AG04449 (cell line): Measurements from ENCODE around the gene CLGN.

Experiments
- CTCF ChIA-PET: fragments of 350-600 bp; formaldehyde crosslinking; extraction: SDS; loops from one replicate; lab custom pipeline; 2021; ENCODE audit warnings: antibody characterized with exemption; lab: Yijun Ruan, JAX
- POLR2A ChIA-PET: fragments of 400-600, 350-600 bp; formaldehyde crosslinking; extraction: SDS; loops from one replicate; lab custom pipeline; 2020; ENCODE audit warnings: antibody characterized with exemption, inconsistent platforms; lab: Yijun Ruan, JAX
- DNase-seq: peaks from one replicate; pipeline ENCODE4 v3.0.0-alpha.2; 2010; ENCODE audit warnings: low read depth, low spot score
- H3K4me3 ChIP-seq: 2 replicates; pipeline ENCODE4 v1.5.1; 2011; ENCODE audit warnings: low read depth, mild to moderate bottlenecking, control low read depth, low read length
- TF ChIP-seq, protein P1 (sequence below): IDR thresholded peaks from one replicate; pipeline ENCODE4 v1.5.1; 2011; ENCODE audit warnings: mild to moderate bottlenecking, moderate library complexity, low read length, control low read depth, inconsistent platforms; ENCODE audit not compliant: insufficient read depth; ENCODE audit errors: missing control alignments

CLGN gene

DNA sequence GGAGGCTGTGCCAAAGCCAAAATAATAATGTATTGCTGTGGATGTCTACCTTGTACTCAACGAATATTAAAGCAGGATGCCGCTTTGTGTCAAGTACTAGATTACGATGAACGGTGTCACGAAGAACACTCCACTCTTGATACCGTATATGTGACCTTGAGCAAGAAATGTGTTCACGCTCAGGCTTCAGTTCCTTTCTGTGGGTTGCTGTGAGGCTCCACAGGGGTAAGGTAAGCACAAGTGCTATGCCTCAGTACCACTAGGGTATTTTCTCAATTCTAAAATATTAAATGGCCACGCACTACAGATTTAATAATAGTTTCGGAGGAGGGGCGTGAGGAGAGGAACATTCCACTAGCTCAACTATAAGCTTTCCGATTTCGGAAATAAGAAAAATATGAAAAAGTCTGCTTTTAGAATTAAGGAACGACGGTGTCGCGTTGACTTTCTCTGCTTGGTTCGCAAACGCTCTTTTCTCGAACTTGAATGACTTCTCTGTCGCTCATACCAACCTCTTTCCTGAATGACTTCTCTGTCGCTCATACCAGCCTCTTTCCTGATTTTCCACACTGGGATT lies 54.6 kb downstream of the CLGN start:
- H3K4me3 ChIP-seq, result peak overlapping the region; percentile 65
- no peak for DNase-seq
- POLR2A ChIA-PET, result interaction anchor here (0.9 to 1.5 kb wide), 5 partner anchors 9 to 564 kb away, joined by 3 to 4 read pairs (median 3); partner anchors contain the start of genes ELMOD2 and TBC1D9

DNA sequence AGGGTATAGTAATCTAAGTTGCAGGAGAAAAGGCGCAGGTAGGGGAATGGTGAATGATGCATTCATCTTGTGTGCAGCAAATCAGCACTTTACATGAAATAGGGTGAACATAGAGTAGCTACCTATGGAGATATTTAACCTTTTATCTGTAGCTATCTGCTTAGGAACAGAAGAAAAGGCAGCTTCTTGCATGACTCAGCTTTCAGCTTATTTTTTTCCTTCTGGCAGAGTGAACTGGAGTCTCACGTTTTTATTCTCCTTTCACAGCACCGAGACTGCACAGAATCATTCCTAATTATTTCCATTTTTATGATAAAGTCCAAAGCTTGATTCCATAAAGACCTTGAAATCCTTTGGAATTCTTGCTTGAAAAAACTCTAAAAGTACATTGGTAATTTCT lies 58.8 kb downstream of the CLGN start:
- H3K4me3 ChIP-seq, result no peak overlapping the region
- TF ChIP-seq, protein P1, sequence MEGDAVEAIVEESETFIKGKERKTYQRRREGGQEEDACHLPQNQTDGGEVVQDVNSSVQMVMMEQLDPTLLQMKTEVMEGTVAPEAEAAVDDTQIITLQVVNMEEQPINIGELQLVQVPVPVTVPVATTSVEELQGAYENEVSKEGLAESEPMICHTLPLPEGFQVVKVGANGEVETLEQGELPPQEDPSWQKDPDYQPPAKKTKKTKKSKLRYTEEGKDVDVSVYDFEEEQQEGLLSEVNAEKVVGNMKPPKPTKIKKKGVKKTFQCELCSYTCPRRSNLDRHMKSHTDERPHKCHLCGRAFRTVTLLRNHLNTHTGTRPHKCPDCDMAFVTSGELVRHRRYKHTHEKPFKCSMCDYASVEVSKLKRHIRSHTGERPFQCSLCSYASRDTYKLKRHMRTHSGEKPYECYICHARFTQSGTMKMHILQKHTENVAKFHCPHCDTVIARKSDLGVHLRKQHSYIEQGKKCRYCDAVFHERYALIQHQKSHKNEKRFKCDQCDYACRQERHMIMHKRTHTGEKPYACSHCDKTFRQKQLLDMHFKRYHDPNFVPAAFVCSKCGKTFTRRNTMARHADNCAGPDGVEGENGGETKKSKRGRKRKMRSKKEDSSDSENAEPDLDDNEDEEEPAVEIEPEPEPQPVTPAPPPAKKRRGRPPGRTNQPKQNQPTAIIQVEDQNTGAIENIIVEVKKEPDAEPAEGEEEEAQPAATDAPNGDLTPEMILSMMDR, result no peak
- ChIA-PET CTCF (interaction anchor here (1.0 to 2.7 kb wide), 7 partner anchors 9 to 240 kb away, joined by 3 to 46 read pairs (median 4); no protein-coding TSS in a partner anchor), POLR2A (no interaction called here)
- DNase-seq, result no peak

More for the DNA sequence above, 54.6 kb downstream of the CLGN start:
- TF ChIP-seq, protein P1, result no peak
- CTCF ChIA-PET, result interaction anchor here (0.6 to 4.2 kb wide), 4 partner anchors 9 to 648 kb away, joined by 3 to 38 read pairs (median 6); no protein-coding TSS in a partner anchor

DNA sequence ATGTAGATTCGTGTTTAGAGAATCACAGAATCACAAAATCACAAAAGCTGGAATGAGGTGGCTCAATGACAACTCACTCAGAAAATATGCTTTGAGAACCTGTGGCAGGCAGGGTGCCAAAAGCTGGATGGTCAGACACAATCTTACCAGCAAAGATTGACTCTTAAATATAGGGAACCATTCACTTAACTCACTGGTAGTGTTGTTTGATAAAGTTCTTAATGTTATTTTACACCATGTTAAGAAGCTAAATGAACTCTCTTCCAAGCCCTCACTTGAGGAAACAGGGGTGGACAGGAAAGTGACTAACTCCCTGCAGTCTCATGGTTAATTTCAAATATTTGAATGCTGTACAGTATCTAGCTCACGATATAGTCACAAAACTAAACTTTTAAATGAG lies 59.7 kb downstream of the CLGN start:
- ChIA-PET CTCF (interaction anchor here (1.0 to 2.7 kb wide), 5 partner anchors 8 to 241 kb away, joined by 3 to 46 read pairs (median 11); no protein-coding TSS in a partner anchor), POLR2A (interaction anchor here (1.1 kb wide), 1 partner anchor 273 kb away, joined by 3 read pairs; no protein-coding TSS in a partner anchor)
- H3K4me3 ChIP-seq, result no peak overlapping the region
- no peak for DNase-seq
- TF ChIP-seq, protein P1, result no peak

DNA sequence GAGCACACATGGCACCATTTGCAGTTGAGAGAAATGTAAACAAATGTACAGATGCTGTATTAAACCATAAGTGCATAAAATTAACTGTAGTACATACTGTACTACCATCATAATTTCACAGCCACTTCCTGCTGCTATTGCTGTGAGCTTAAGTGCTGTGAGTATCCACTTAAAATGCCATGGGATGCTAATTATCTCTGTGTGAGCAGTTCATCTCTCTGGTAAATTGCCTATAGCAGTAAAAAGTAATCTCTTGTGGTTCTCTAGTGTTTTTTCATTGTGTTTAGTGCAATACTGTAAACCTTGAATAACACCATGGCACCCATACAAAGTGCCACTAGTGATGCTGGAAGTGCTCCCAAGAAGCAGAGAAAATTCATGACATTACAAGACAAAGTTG lies 63.9 kb downstream of the CLGN start:
- no peak overlapping the region for H3K4me3 ChIP-seq
- CTCF ChIA-PET, result interaction anchor here (0.6 to 6.6 kb wide), 7 partner anchors 9 to 706 kb away, joined by 3 to 110 read pairs (median 8); no protein-coding TSS in a partner anchor
- POLR2A ChIA-PET, result interaction anchor here (1.5 kb wide), 1 partner anchor 10 kb away, joined by 3 read pairs; the partner anchor contains the start of gene SCOC
- TF ChIP-seq, protein P1, result no peak
- DNase-seq, result no peak

DNA sequence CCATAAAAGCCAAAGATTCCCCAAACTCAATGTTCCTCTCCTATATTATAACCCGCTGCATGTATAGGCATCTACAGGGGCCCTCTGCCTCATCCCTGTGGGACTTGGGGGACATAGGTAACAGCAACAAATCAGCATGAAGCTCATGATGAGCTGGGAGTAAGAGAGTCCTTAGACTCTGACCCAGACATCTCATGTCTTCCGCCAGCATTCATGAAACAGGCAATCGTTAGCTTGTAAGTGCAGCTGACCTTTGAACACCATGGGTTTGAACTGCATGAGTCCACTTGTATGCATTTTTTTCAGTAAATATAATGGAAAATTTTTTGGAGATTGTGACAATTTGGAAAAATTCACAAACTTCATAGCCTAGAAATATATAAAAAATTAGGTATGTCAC lies 64.4 kb downstream of the CLGN start:
- TF ChIP-seq, protein P1, result no peak
- POLR2A ChIA-PET, result interaction anchor here (1.5 kb wide), 1 partner anchor 10 kb away, joined by 3 read pairs; the partner anchor contains the start of gene SCOC
- no peak for DNase-seq
- CTCF ChIA-PET, result interaction anchor here (0.6 to 6.6 kb wide), 7 partner anchors 10 to 705 kb away, joined by 3 to 110 read pairs (median 53); no protein-coding TSS in a partner anchor
- no peak overlapping the region for H3K4me3 ChIP-seq

DNA sequence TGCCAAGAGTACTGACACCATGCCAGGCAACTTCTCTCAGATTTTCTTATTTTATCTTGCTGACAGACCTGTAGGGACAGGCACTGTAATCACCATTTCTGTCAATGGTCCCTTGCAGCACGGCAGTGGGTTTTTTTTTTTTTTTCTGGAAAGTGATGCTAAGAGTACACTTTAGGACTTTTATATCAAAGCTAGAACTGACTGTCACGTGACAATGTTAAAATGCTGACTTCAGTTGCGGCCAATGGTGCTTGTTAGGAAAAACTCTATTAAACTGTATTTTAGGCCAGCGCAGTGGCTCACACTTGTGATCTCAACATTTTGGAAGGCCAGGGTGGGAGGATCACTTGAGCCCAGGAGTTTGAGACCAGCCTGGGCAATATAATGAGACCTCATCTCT lies 66.3 kb downstream of the CLGN start:
- H3K4me3 ChIP-seq, result no peak overlapping the region
- ChIA-PET POLR2A (no interaction called here), CTCF (interaction anchor here (0.9 to 6.6 kb wide), 19 partner anchors 8 to 704 kb away, joined by 3 to 110 read pairs (median 8); partner anchors contain the start of gene SCOC)
- DNase-seq, result no peak
- TF ChIP-seq, protein P1, result no peak
